ENCODE data around the gene AADAC.
"Not testable (repeated sequence)": the region's sequence is repeated elsewhere in the genome, so short reads cannot be mapped to it uniquely, and the experiment has no call there.

The AADAC gene

GRCh38 chr3:151800431-151800830, 13.5 kb upstream of the AADAC start:
- DNase-seq = no peak

GRCh38 chr3:151804267-151804666, 9.6 kb upstream of the AADAC start:
- DNase-seq = no peak

GRCh38 chr3:151806838-151807237, 7.1 kb upstream of the AADAC start:
- no peak for DNase-seq

GRCh38 chr3:151808926-151809325, 5.0 kb upstream of the AADAC start:
- not testable (repeated sequence) for DNase-seq

DNA sequence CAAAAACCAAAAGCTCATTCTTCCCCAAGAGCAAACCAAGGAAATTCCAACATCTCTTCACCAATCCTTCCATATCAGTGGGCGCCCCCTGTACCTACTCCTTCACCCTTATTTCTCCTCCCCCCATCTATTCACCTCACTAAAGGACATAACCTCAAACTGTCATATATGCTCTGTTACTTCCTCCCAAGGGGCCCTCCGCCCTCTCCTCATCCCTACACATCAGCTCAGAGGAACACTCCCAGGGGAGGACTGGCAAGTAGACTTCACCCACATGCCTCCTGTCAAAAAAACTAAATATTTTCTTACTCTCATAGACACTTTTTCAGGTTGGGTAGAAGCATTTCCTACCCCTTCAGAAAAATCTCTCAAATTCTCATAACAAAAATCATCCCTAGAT, 2.4 kb upstream of the AADAC start:
- no peak for DNase-seq

DNA sequence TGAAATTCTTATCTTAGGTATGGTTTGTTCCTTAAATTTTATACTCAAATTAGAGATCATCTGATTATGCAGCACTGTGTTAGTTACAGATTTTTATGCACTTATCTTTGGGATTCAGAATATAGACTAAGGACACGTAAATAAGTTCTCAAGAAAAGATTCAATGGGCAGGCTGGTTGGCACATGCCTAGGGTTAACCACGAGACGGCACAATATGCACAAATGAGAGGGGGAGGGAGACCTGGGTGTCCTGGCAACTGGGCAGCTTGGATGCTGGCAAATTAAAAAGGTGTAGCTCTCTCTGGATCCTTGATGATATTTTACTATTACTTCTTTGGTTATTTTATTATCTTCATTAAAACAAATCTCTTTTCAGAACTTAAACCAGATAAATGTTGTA, 672 bp downstream of the AADAC start:
- DNase-seq = no peak

DNA sequence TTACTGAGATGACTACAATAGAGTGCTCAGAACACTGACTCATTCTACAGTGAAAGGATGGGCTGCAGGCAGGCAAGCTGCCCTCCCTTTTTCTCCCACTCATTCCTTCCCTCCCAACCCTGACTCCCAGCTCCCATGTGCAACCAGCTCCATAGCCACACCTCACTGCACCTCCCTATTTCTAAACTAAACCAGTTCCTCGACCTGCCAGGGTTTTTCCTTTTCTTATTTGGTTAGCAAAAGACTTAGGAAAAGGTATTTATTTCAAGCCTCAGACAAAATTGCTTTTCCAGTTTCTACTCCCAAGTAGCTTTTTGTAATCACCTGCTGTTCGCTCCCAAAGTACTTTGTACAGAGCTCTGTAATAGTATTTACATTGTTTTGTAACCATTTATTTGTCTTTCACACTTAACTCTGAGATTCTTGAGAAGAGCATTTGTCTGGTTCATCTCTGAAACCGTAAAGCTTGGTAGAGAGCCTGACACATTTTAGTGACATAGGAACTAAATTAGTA, 2.2 kb downstream of the AADAC start:
- no peak for DNase-seq

- no peak for DNase-seq
Measured at GRCh38 chr3:151817473-151817872, 3.6 kb downstream of the AADAC start.

DNA sequence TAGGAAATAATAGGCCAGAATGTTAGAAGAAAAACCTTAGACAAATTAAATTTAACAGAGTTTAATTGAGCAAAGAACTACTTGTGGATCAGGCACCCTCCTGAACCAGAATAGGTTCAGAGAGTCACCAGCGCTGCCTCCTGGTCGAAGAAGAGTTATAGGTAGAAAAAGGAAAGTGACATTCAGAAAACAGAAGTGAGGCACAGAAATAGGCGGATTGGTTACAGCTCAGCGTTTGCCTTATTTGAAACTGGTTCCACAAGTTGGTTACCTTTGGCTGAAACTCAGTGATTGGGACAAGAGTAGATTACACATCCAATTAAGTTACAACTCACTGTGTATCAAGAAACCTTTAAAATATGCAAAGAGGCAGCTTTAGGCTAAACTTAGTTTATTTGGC, 4.4 kb downstream of the AADAC start:
- no peak for DNase-seq

GRCh38 chr3:151819910-151820309, 6.0 kb downstream of the AADAC start:
- DNase-seq = no peak

DNA sequence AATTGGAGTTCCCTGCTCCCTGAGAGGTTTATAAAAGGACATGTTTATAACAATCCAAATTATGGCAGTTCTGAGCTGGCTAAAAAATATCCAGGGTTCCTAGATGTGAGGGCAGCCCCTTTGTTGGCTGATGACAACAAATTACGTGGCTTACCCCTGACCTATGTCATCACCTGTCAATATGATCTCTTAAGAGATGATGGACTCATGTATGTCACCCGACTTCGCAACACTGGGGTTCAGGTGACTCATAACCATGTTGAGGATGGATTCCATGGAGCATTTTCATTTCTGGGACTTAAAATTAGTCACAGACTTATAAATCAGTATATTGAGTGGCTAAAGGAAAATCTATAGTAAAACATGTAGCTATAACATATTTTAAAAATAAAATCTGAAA, 13.9 kb downstream of the AADAC start:
- no peak for DNase-seq

GRCh38 chr3:151835751-151836525, 22.0 kb downstream of the AADAC start:
- DNase-seq = no peak

DNA sequence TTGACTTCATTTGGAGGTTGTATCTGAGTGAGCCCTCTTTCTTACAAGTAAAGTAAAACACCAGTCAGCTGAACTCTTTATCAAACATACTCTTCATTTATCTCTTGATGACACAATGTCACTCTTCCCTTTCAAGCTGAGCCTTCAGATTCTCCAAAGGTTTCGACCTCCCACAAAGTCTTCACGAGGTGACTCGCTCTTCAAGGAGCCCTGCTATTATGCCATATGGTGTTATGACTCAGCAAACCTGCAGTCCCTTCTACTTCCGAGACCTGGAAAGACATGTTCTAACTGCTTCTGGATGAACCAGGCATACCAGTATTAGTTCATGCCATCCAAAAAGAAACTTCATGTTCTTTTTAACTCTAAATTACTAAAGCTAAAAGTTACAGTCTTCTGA, 23.1 kb downstream of the AADAC start:
- no peak for DNase-seq

- DNase-seq = no peak
Measured at GRCh38 chr3:151838574-151839312, 24.8 kb downstream of the AADAC start.

DNA sequence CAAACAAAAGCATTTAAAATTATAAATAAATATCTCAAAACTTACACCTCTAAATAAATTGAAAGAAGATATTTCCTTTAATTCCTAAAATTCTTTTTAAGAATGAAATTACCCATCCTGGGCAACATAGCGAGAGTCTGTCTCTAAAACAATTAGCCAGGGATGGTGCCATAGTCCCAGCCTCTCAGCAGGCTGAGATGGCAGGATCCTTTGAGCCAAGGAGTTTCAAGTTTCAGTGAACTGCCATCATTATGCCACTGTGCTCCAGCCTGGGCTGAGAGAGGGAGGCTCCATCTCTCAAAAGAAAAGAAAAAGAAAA, 25.4 kb downstream of the AADAC start:
- DNase-seq = no peak

DNA sequence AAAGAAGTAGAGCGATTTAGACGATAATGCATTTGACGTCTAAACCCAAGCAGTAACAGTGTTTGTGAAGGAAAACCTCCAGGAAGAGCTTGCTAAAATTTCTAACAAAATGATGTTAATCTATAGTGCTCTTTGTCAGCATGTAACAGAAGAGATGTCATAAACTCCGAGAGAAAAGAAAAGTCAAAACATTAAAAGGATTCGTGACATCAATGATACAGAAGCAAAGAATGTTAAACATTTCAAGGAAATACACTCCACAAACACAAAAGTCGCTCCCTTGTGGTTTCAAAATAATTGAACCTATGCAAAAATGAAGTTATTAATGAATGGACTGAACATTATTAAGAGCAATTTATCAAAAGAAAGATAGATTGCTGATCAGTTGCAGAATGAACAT, 27.9 kb downstream of the AADAC start:
- no peak for DNase-seq

DNA sequence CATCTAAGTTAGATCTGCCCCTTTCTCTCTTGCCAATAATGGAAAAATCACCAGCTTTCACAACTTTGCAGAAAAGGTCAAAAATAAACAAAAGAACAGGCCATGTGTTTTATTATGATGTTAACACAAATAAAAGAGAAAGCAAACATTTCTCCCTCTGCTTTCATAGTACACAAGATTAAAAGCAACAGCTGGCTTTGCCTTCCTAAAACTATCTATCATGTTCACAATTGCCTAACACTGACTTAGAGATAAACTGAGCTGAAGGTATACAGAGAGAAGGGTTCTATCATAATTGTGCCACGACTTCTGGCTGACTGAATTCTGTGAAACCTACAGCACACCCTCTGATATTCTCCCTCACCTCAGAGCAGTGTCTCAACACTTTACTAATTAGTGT, 29.4 kb downstream of the AADAC start:
- no peak for DNase-seq

- no peak for DNase-seq
Measured at GRCh38 chr3:151845306-151845905, 31.5 kb downstream of the AADAC start.

DNA sequence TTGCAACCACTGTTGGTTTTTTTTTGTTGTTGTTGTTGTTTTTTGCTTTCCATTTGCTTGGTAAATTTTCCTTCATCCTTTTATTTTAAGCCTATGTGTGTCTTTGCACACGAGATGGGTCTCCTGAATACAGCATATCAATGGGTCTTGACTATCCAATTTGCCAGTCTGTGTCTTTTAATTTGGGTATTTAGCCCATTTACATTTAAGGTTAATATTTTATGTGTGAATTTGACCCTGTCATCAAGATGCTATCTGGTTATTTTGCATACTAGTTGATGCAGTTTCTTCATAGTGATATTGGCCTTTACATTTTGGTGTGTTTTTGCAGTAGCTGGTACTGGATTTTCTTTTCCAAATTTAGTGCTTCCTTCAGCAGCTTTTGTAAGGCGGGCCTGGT, 36.1 kb downstream of the AADAC start:
- DNase-seq = not testable (repeated sequence)

DNA sequence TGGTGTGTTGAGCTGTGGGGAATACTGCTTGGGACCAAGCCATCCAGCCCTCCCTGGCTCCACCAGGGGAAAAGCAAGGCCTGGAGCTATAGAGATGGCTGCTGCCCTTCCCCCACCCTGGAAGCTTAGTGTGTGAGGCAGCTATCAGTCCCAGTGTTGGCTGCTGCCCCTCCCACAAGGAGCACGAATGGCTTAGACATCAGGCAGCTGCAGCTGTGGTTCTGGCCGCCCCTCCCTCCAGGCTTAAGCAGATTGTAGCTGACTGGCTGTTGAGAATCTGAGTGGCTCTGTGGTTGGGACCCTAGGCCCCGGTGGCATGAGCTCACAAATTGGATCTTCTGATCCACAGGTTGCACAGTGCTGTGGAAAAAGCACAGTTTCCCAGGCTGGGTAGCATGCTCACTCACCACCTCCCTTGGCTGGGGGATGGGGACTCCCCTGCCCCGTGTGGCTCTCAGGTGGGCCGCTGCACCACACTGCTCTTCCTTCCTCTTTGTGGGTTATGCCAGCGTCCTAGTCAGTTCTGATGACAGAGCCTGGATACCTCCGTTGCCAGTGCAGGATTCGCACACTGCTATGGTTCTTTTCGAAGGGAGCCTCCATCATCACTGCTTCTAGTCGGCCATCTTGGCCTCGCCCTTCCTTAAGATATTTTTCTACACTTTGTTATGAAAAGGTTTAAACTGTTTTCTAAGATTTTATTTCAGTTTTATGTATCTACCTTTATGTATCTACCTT, 38.3 kb downstream of the AADAC start:
- DNase-seq = no peak

DNA sequence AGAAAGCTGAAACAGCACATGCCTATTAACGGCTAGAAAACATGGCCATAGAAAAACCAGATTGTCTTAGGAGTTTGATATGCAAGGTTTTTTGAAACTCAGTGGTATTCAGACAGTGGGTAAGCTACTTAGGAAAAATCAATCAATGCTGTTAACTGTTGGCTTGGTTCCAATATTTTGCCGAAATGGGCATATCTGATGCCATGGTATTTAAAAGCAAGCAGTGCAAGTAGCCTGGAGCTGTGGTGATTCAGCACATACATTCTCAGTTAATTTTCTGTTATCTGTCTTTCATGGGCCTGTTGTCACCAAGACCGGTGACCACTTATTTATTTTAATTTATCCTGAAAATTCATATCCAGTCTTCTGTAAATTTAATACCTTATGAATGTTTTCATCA, 42.2 kb downstream of the AADAC start:
- DNase-seq = no peak

DNA sequence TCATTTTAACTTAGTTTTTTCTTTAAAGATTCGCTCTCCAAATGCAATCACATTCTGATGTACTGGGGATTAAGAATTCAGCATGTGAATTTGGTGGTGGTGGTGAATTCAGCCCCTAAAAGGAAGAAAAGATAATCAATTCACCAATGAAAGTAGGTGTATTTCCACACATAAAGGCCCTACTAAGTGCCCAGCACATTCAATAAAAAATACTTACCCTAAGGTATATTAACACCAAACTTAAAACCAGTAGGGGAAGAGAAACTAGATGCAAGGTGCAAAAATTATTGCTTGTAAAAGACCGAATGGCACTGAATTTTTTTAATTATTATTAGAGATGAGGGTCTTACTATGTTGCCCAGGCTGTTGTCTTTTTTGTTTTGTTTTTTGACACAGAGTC, 42.7 kb downstream of the AADAC start:
- DNase-seq = no peak

GRCh38 chr3:151859233-151859673, 45.3 kb downstream of the AADAC start:
- DNase-seq = no peak

Data from NK-92 treated with Interleukin-12 subunit alpha and Interleukin-12 subunit beta, amount 100 ng/mL, for 24 hours (cell line).